ENCODE results near the gene TCF23.

DNA sequence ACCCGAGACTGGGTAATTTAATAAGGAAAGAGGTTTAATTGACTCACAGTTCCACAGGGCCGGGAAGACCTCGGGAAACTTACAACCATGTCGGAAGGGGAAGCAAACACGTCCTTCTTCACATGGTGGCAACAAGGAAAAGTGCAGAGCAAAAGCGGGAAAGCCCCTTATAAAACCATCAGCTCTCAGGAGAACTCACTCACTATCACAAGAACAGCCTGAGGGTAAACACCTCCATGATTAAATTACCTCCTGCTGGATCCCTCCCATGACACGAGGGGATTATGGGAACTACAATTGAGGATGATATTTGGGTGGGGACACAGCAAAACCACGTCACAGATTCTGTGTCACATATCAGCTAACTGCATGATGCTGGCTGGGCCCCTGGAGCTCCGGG lies 11.4 kb downstream of the TCF23 start:
- no peak for TF ChIP-seq CTCF (IDR thresholded peaks at IDR 0.05)
- no peak for TF ChIP-seq TEAD1 (CRISPR knock-in tag; IDR thresholded peaks at IDR 0.05)
- no peak for TF ChIP-seq SMAD3 (CRISPR knock-in tag; IDR thresholded peaks at IDR 0.05; ENCODE audit: borderline replicate concordance)
